OCI-LY7 (cell line): ENCODE results near the gene KREMEN2. TPM values are rescaled to one million over a fixed set of nuclear protein-coding genes. Genes with fewer than 3 reads are reported as not detected.
"Not testable (repeated sequence)": the region's sequence is repeated elsewhere in the genome, so short reads cannot be mapped to it uniquely, and the experiment has no call there.

Experiments
- BruUV-seq: library from RNA; stranded (reverse); fragments of 400-500 nt; replicated peaks from 2 replicates; lab custom pipeline; 2021; lab: Mats Ljungman, UMichigan
- CTCF ChIA-PET: fragments of 300-600 bp; sonication (Branson Sonifier 250); formaldehyde crosslinking; loops from one replicate; lab custom pipeline; 2022; ENCODE audit warnings: antibody characterized with exemption; ENCODE audit not compliant: unreplicated experiment; lab: Charles Lee
- POLR2A ChIA-PET: fragments of 300-600 bp; sonication (Branson Sonifier 250); formaldehyde crosslinking; loops from one replicate; lab custom pipeline; 2022; ENCODE audit warnings: antibody characterized with exemption; lab: Charles Lee
- DNase-seq: peaks from one replicate; pipeline ENCODE4 v3.0.0-alpha.2; 2015; ENCODE audit warnings: low spot score
- H2AFZ ChIP-seq: fragments of 200-600 bp; sonication (generic), shearing (Covaris generic); 2 replicates; pipeline ENCODE4 v1.6.1; 2014; ENCODE audit warnings: mild to moderate bottlenecking, antibody characterized with exemption, low read length, moderate library complexity
- H3K27ac ChIP-seq: fragments of 200-600 bp; sonication (generic); 2 replicates; pipeline ENCODE4 v1.5.1; 2014; ENCODE audit warnings: mixed run types, low read depth, mild to moderate bottlenecking, moderate library complexity, low read length, inconsistent platforms; ENCODE audit not compliant: poor library complexity, severe bottlenecking
- H3K36me3 ChIP-seq: fragments of 200-600 bp; sonication (generic); 2 replicates; pipeline ENCODE4 v1.6.1; 2014; ENCODE audit warnings: mild to moderate bottlenecking, antibody characterized with exemption, low read length, moderate library complexity, mixed read lengths; ENCODE audit not compliant: insufficient read depth
- H3K4me1 ChIP-seq: fragments of 200-600 bp; sonication (generic); 2 replicates; pipeline ENCODE4 v1.5.1; 2014; ENCODE audit warnings: mild to moderate bottlenecking, low read length; ENCODE audit not compliant: insufficient read depth, poor library complexity, severe bottlenecking
- H3K4me2 ChIP-seq: fragments of 200-600 bp; sonication (generic); 2 replicates; pipeline ENCODE4 v1.6.1; 2014; ENCODE audit warnings: mild to moderate bottlenecking, low read length
- H3K4me3 ChIP-seq: fragments of 200-600 bp; sonication (generic); 2 replicates; pipeline ENCODE4 v1.5.1; 2014; ENCODE audit warnings: mild to moderate bottlenecking, low read depth, low read length; ENCODE audit not compliant: poor library complexity, severe bottlenecking
- H3K79me2 ChIP-seq: fragments of 200-600 bp; sonication (generic); 2 replicates; pipeline ENCODE4 v1.6.1; 2016; ENCODE audit warnings: low read depth, mild to moderate bottlenecking, low read length, moderate library complexity, mixed read lengths; ENCODE audit not compliant: insufficient read depth
- H3K9me2 ChIP-seq: fragments of 200-600 bp; sonication (generic); 2 replicates; pipeline ENCODE4 v1.6.1; 2016; ENCODE audit warnings: mild to moderate bottlenecking, low read length, mixed read lengths; ENCODE audit not compliant: insufficient read depth
- H3K9me3 ChIP-seq: fragments of 200-600 bp; sonication (generic); 2 replicates; pipeline ENCODE4 v1.6.1; 2014; ENCODE audit warnings: mild to moderate bottlenecking, mixed run types, low read length, mixed read lengths
- H4K20me1 ChIP-seq: fragments of 200-600 bp; sonication (generic); 2 replicates; pipeline ENCODE4 v1.6.1; 2014; ENCODE audit warnings: mild to moderate bottlenecking, antibody characterized with exemption, low read length, moderate library complexity, mixed read lengths; ENCODE audit not compliant: insufficient read depth
- EZH2phosphoT487 ChIP-seq: fragments of 200-600 bp; sonication (generic); IDR thresholded peaks from 2 replicates; pipeline ENCODE4 v1.6.1; 2018; ENCODE audit warnings: low read depth, borderline replicate concordance, mild to moderate bottlenecking, mixed run types, antibody characterized with exemption, low read length, moderate library complexity, mixed read lengths
- intact Hi-C: fragments of 100-400 bp; cut with micrococcal nuclease; formaldehyde crosslinking; loops from one replicate; pipeline ENCODE4 v1.10.0; 2022; ENCODE audit not compliant: unreplicated experiment
- total RNA-seq, 2 experiments: library from RNA; depleted of rRNA in 1 of 2; stranded (reverse); fragments of >200 nt in 1 of 2; shearing (Covaris generic) in 1 of 2; gene quantifications; 2 replicates each; pipeline ENCODE4 v1.2.3, GENCODE V29; 2014 to 2022
- TF ChIP-seq, protein P1 (sequence below): fragments of 200-600 bp; sonication (generic); conservative IDR thresholded peaks from 2 replicates; pipeline ENCODE4 v1.5.1; 2014; ENCODE audit warnings: mild to moderate bottlenecking, antibody characterized with exemption, low read length, moderate library complexity, mixed read lengths

The KREMEN2 gene
- total RNA-seq, 2 experiments from 2014 or later = 0.09 TPM; not detected in 1

DNA sequence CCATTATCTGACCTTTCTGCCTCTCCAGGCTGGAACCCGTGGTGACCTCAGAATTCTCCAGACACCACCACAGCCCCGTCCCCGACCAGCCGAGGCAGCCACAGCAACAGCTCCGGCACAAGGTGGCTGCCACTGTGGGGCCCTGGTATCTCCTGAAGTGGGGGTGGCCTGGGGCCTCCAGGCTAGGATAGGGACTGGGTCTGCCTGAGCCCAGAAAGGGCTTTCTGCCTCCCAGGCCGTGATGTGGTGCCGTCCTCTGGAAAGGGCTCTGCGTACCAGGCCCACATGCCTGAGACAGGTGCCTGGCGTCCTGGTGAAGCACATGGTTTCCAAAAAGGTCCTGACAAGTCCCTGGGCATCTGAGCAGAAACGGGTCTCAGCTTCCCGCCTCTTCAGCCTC lies 35.3 kb upstream of the KREMEN2 start:
- BruUV-seq = no TSS peak
- ChIA-PET CTCF (no interaction called here), POLR2A (no interaction called here)
- Histone ChIP-seq H3K4me3 (no peak overlapping the region), H2AFZ (no peak overlapping the region), H3K4me1 (peaks cover 4% of the 10 kb centered on the region), H3K9me3 (no peaks in the 10 kb centered on the region), H3K27ac (no peak overlapping the region), H3K79me2 (no peaks in the 10 kb centered on the region), H3K36me3 (no peaks in the 10 kb centered on the region; the same call in 1 of the 2 replicates), H3K9me2 (no peaks in the 10 kb centered on the region), H4K20me1 (peaks cover 4% of the 10 kb centered on the region; the same call in 1 of the 2 replicates), H3K4me2 (no peak overlapping the region)
- no peak for DNase-seq
- TF ChIP-seq, protein P1, sequence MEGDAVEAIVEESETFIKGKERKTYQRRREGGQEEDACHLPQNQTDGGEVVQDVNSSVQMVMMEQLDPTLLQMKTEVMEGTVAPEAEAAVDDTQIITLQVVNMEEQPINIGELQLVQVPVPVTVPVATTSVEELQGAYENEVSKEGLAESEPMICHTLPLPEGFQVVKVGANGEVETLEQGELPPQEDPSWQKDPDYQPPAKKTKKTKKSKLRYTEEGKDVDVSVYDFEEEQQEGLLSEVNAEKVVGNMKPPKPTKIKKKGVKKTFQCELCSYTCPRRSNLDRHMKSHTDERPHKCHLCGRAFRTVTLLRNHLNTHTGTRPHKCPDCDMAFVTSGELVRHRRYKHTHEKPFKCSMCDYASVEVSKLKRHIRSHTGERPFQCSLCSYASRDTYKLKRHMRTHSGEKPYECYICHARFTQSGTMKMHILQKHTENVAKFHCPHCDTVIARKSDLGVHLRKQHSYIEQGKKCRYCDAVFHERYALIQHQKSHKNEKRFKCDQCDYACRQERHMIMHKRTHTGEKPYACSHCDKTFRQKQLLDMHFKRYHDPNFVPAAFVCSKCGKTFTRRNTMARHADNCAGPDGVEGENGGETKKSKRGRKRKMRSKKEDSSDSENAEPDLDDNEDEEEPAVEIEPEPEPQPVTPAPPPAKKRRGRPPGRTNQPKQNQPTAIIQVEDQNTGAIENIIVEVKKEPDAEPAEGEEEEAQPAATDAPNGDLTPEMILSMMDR = no peak
- no peak for TF ChIP-seq EZH2phosphoT487
- intact Hi-C loops = loop anchor here (5.0 kb wide), 1 partner anchor 34 kb away; the partner anchor contains the start of gene KREMEN2

DNA sequence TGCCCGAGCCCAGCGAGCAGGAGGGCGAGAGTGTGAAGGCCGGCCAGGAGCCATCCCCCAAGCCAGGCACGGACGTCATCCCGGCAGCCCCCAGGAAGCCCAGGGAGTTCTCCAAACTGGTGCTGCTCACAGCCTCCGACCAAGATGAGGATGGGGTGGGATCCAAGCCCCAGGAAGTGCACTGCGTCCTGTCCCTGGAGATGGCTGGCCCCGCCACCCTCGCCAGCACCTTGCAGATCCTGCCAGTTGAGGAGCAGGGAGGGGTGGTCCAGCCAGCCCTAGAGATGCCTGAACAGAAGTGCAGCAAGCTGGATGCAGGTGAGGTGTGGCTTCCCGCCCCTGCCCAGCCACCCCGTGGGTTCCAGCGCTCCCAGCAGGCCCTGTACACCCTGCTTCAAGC lies 34.4 kb upstream of the KREMEN2 start:
- H4K20me1 ChIP-seq = peaks cover 4% of the 10 kb centered on the region; the same call in 1 of the 2 replicates
- no peaks in the 10 kb centered on the region for H3K9me3 ChIP-seq

DNA sequence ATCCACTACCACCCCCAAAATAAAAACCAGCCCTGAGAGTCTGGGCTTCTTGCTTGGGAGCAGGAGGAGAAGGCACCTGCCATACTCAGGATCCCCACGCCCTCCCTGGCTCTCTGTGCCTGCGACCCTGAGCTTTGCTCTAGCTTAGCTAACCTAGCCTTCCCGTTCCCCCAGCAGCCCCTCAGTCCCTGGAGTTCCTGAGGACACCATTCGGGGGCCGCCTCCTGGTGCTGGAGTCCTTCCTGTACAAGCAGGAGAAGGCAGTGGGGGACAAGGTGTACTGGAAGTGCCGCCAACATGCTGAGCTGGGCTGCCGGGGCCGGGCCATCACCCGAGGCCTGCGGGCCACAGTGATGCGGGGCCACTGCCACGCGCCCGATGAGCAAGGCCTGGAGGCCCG lies 33.8 kb upstream of the KREMEN2 start:
- intact Hi-C loops = no loop called here
- peaks cover 4% of the 10 kb centered on the region for H3K4me1 ChIP-seq
- H3K27ac ChIP-seq = no peak overlapping the region
- H3K79me2 ChIP-seq = no peaks in the 10 kb centered on the region
- no peak overlapping the region for H3K4me2 ChIP-seq
- H2AFZ ChIP-seq = no peak overlapping the region
- no peaks in the 10 kb centered on the region for H3K9me3 ChIP-seq
- POLR2A ChIA-PET = no interaction called here
- no peak for DNase-seq
- no peaks in the 10 kb centered on the region for H3K9me2 ChIP-seq
- peaks cover 4% of the 10 kb centered on the region; the same call in 1 of the 2 replicates for H4K20me1 ChIP-seq
- CTCF ChIA-PET = no interaction called here
- no peaks in the 10 kb centered on the region; the same call in 1 of the 2 replicates for H3K36me3 ChIP-seq
- TF ChIP-seq, protein P1 = no peak
- no peak for TF ChIP-seq EZH2phosphoT487
- no peak overlapping the region for H3K4me3 ChIP-seq
- BruUV-seq = no TSS peak

More for the DNA sequence above, 34.4 kb upstream of the KREMEN2 start:
- CTCF ChIA-PET = no interaction called here
- H3K9me2 ChIP-seq = no peaks in the 10 kb centered on the region
- no peak for DNase-seq
- BruUV-seq = no TSS peak
- peaks cover 4% of the 10 kb centered on the region for H3K4me1 ChIP-seq
- intact Hi-C loops = loop anchor here (5.0 kb wide), 1 partner anchor 33 kb away; the partner anchor contains the start of gene KREMEN2
- no peak overlapping the region for H3K4me2 ChIP-seq
- TF ChIP-seq, protein P1 = no peak
- TF ChIP-seq EZH2phosphoT487 = no peak
- no peaks in the 10 kb centered on the region for H3K79me2 ChIP-seq
- no peak overlapping the region for H2AFZ ChIP-seq
- no peak overlapping the region for H3K4me3 ChIP-seq
- H3K27ac ChIP-seq = no peak overlapping the region
- POLR2A ChIA-PET = no interaction called here
- no peaks in the 10 kb centered on the region; the same call in 1 of the 2 replicates for H3K36me3 ChIP-seq

DNA sequence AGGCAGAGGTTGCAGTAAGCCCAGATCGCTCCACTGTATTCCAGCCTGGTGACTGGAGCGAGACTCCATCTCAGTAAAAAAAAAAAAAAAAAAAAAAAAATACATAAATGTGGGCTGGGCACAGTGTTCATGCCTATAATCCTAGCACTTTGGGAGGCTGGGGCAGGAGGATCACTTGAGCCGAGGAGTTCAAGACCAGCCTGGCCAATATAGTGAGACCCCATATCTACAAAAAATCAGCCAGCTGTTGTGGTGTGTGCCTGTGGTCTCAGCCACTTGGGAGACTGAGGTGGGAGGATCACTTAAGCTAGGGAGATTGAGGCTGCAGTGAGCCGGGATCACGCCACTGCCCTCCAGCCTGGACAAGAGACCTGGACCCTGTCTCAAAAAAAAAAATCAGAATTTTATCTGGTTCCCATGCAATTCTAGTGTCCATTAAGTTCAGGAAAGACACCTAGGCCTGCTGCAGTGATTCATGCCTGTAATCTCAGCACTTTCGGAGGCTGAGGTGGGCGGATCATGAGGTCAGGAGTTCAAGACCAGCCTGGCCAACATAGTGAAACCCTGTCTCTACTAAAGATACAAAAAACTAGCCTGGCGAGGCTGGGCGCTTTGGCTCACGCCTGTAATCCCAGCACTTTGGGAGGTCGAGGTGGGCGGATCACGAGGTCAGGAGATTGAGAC lies 32.7 kb upstream of the KREMEN2 start:
- H3K36me3 ChIP-seq, H3K9me3 ChIP-seq, H3K4me3 ChIP-seq, intact Hi-C loops, CTCF ChIA-PET, H3K9me2 ChIP-seq, H3K4me2 ChIP-seq, H2AFZ ChIP-seq, DNase-seq, POLR2A ChIA-PET, H3K27ac ChIP-seq, H3K4me1 ChIP-seq, H3K79me2 ChIP-seq, BruUV-seq, H4K20me1 ChIP-seq: not testable (repeated sequence)
